SU-DHL-6 (cell line): Measurements from ENCODE around the gene DHTKD1.

ENCODE experiments used
- CTCF ChIP-seq: fragments of 200-600 bp; sonication (generic); IDR thresholded peaks from one replicate; pipeline ENCODE4 v1.5.1; 2017; ENCODE audit warnings: antibody characterized with exemption, mild to moderate bottlenecking, low read length, moderate library complexity; ENCODE audit not compliant: insufficient read depth, poor library complexity, severe bottlenecking
- EZH2phosphoT487 ChIP-seq: fragments of 200-600 bp; sonication (generic), shearing (Covaris generic); conservative IDR thresholded peaks from 2 replicates; pipeline ENCODE4 v1.6.1; 2018; ENCODE audit warnings: mild to moderate bottlenecking, antibody characterized with exemption, low read length, moderate library complexity, mixed read lengths

- TF ChIP-seq CTCF: no peak
- TF ChIP-seq EZH2phosphoT487: no peak
These were observed 49.3 kb upstream of the DHTKD1 start for GRCh38 chr10:12019283-12019971.
